GM19023 (cell line): Measurements from ENCODE around the gene PIP5K1A.
"Not testable (repeated sequence)": the region's sequence is repeated elsewhere in the genome, so short reads cannot be mapped to it uniquely, and the experiment has no call there.

ENCODE experiments used
- ATAC-seq: cut with Tn5 transposase; IDR thresholded peaks from one replicate; pipeline ENCODE4 v1.9.1; 2021; ENCODE audit warnings: mild to moderate bottlenecking, moderate library complexity; ENCODE audit not compliant: unreplicated experiment

PIP5K1A gene

GRCh38 chr1:151198254-151199127 lies at the start of gene PIP5K1A:
PIP5K1A (plus strand) TSS chr1:151198552; CDS start chr1:151198997, 445 bp downstream.
- ATAC-seq: peak; percentile 80

GRCh38 chr1:151156515-151156819 lies 41.9 kb upstream of the PIP5K1A start, which contains the start of gene TNFAIP8L2:
TNFAIP8L2 (plus strand) TSS chr1:151156649; CDS start chr1:151158698, 2,049 bp downstream.
- peak; percentile 82 for ATAC-seq

- ATAC-seq: no peak
These were observed 41.3 kb upstream of the PIP5K1A start for GRCh38 chr1:151157067-151157531.

- no peak for ATAC-seq
These were observed 40.0 kb upstream of the PIP5K1A start for GRCh38 chr1:151158326-151158725.

- no peak for ATAC-seq
These were observed 39.6 kb upstream of the PIP5K1A start for GRCh38 chr1:151158751-151159251.

GRCh38 chr1:151159373-151159772 lies 39.0 kb upstream of the PIP5K1A start:
- ATAC-seq: no peak

GRCh38 chr1:151164732-151165280 lies 33.5 kb upstream of the PIP5K1A start:
- no peak for ATAC-seq

- no peak for ATAC-seq
These were observed 33.0 kb upstream of the PIP5K1A start for GRCh38 chr1:151165281-151165737.

- ATAC-seq: peak; percentile 85
These were observed 32.4 kb upstream of the PIP5K1A start, which contains the start of the genes LYSMD1 and SCNM1 for GRCh38 chr1:151165738-151166504. LYSMD1 (minus strand) TSS chr1:151165902; CDS start chr1:151165258, 644 bp downstream. SCNM1 (plus strand) TSS chr1:151166144; CDS start chr1:151166153, 9 bp downstream.

- ATAC-seq: no peak
These were observed 31.8 kb upstream of the PIP5K1A start for GRCh38 chr1:151166505-151166956.

- ATAC-seq: no peak
These were observed 31.2 kb upstream of the PIP5K1A start for GRCh38 chr1:151167116-151167515.

GRCh38 chr1:151171190-151171589 lies 27.2 kb upstream of the PIP5K1A start:
- ATAC-seq: no peak

GRCh38 chr1:151175041-151175741 lies 23.2 kb upstream of the PIP5K1A start:
- no peak for ATAC-seq

GRCh38 chr1:151175863-151176262 lies 22.5 kb upstream of the PIP5K1A start, which contains the start of gene TMOD4:
TMOD4 (minus strand) TSS chr1:151175981; CDS start chr1:151174875, 1,106 bp downstream.
- ATAC-seq: no peak

- no peak for ATAC-seq
These were observed 21.8 kb upstream of the PIP5K1A start for GRCh38 chr1:151176514-151177045.

GRCh38 chr1:151184211-151184610 lies 14.1 kb upstream of the PIP5K1A start:
- ATAC-seq: no peak

- ATAC-seq: no peak
These were observed 11.1 kb upstream of the PIP5K1A start for GRCh38 chr1:151187205-151187604.

GRCh38 chr1:151188667-151189066 lies 9.7 kb upstream of the PIP5K1A start:
- ATAC-seq: not testable (repeated sequence)

- peak; percentile 94 for ATAC-seq
These were observed 8.5 kb upstream of the PIP5K1A start, which contains the start of gene VPS72 for GRCh38 chr1:151189637-151190445. VPS72 (minus strand) TSS chr1:151190197; CDS start chr1:151190121, 76 bp downstream.
